GM23338 (cell line): Measurements from ENCODE around the gene RRP36. TPM values are rescaled to one million over a fixed set of nuclear protein-coding genes. Genes with fewer than 3 reads are reported as not detected.
A peak's percentile ranks its signal among the peaks of the same experiment; 100 is the strongest.

Source experiments
- ATAC-seq: fragments of 200-7000 bp; cut with Tn5 transposase; 3 replicates; pipeline ENCODE4 v1.9.1; 2020
- DNase-seq: peaks from one replicate; pipeline ENCODE4 v3.0.0-alpha.2; 2015; ENCODE audit warnings: low spot score
- H2AFZ ChIP-seq: fragments of 200-600 bp; sonication (generic); 2 replicates; pipeline ENCODE4 v1.8.0; 2016; ENCODE audit warnings: antibody characterized with exemption, mild to moderate bottlenecking, moderate library complexity
- H3F3A ChIP-seq: fragments of 200-600 bp; sonication (generic); replicated peaks from 2 replicates; pipeline ENCODE4 v1.8.0; 2017; ENCODE audit warnings: antibody characterized with exemption, mixed run types, low read depth
- H3K27ac ChIP-seq: fragments of 200-600 bp; sonication (generic); 2 replicates; pipeline ENCODE4 v1.6.1; 2016; ENCODE audit warnings: low read depth
- H3K27me3 ChIP-seq: fragments of 200-600 bp; sonication (generic); 2 replicates; pipeline ENCODE4 v1.8.0; 2016; ENCODE audit warnings: mild to moderate bottlenecking, mixed run types, moderate library complexity; ENCODE audit not compliant: insufficient read depth
- H3K36me3 ChIP-seq: fragments of 200-600 bp; sonication (generic); 2 replicates; pipeline ENCODE4 v1.8.0; 2016; ENCODE audit warnings: mild to moderate bottlenecking; ENCODE audit not compliant: insufficient read depth
- H3K4me1 ChIP-seq: fragments of 200-600 bp; sonication (generic); 2 replicates; pipeline ENCODE4 v1.8.0; 2016; ENCODE audit warnings: mild to moderate bottlenecking, moderate library complexity; ENCODE audit not compliant: insufficient read depth
- H3K4me2 ChIP-seq: fragments of 200-600 bp; sonication (generic); 2 replicates; pipeline ENCODE4 v1.7.1; 2017; ENCODE audit warnings: mixed run types
- H3K4me3 ChIP-seq: fragments of 200-600 bp; sonication (generic); 2 replicates; pipeline ENCODE4 v1.6.1; 2016; ENCODE audit warnings: mixed run types
- H3K79me2 ChIP-seq: fragments of 200-600 bp; sonication (generic); replicated peaks from 2 replicates; pipeline ENCODE4 v1.8.0; 2017; ENCODE audit warnings: mild to moderate bottlenecking; ENCODE audit not compliant: insufficient read depth
- H3K9me2 ChIP-seq: fragments of 200-600 bp; sonication (generic); 2 replicates; pipeline ENCODE4 v1.8.0; 2017; ENCODE audit not compliant: insufficient read depth
- H4K20me1 ChIP-seq: fragments of 200-600 bp; sonication (generic); replicated peaks from 2 replicates; pipeline ENCODE4 v1.8.0; 2017; ENCODE audit warnings: mild to moderate bottlenecking; ENCODE audit not compliant: insufficient read depth
- H3K27ac Mint-ChIP-seq: 2 replicates; pipeline ENCODE4 v1.8.0; 2020; ENCODE audit warnings: inconsistent platforms, mild to moderate bottlenecking, moderate library complexity, mixed read lengths
- H3K27me3 Mint-ChIP-seq: 3 replicates; pipeline ENCODE4 v1.8.0; 2022; ENCODE audit warnings: low read depth, mild to moderate bottlenecking, moderate library complexity, mixed read lengths, inconsistent platforms; ENCODE audit not compliant: insufficient read depth, poor library complexity
- H3K36me3 Mint-ChIP-seq: 3 replicates; pipeline ENCODE4 v1.8.0; 2021; ENCODE audit warnings: low read depth, mild to moderate bottlenecking, inconsistent platforms, moderate library complexity, mixed read lengths
- H3K4me1 Mint-ChIP-seq: 3 replicates; pipeline ENCODE4 v1.8.0; 2020; ENCODE audit warnings: mild to moderate bottlenecking, inconsistent platforms, mixed read lengths
- H3K4me3 Mint-ChIP-seq: 3 replicates; pipeline ENCODE4 v1.8.0; 2021; ENCODE audit warnings: moderate library complexity, mild to moderate bottlenecking, inconsistent platforms, mixed read lengths
- H3K9me3 Mint-ChIP-seq: 3 replicates; pipeline ENCODE4 v1.8.0; 2020; ENCODE audit warnings: moderate library complexity, mild to moderate bottlenecking, inconsistent platforms, mixed read lengths
- CREB1 ChIP-seq: fragments of 250-450 bp; sonication (Bioruptor Pico); IDR thresholded peaks from 2 replicates; pipeline ENCODE4 v1.5.0; 2020; ENCODE audit warnings: low read depth, mild to moderate bottlenecking, moderate library complexity
- CTCF ChIP-seq, 2 experiments: fragments of 200-600 bp in 1 of 2; sonication (generic) in 1 of 2; conservative IDR thresholded peaks; 2 replicates each; pipeline versions ENCODE4 v1.5.1 to v1.6.1; 2016 to 2017; ENCODE audit warnings: antibody characterized with exemption in 2 of 2, low read depth in 2 of 2, mild to moderate bottlenecking in 2 of 2, moderate library complexity in 1 of 2
- ETS1 ChIP-seq: IDR thresholded peaks from 2 replicates; pipeline ENCODE4 v1.6.1; 2016; ENCODE audit warnings: antibody characterized with exemption
- EZH2 ChIP-seq: fragments of 200-600 bp; sonication (generic); IDR thresholded peaks from one replicate; pipeline ENCODE4 v1.8.0; 2017; ENCODE audit warnings: antibody characterized with exemption, mild to moderate bottlenecking, low read depth; ENCODE audit not compliant: unreplicated experiment
- EZH2phosphoT487 ChIP-seq: fragments of 200-600 bp; sonication (generic); IDR thresholded peaks from one replicate; pipeline ENCODE4 v1.8.1; 2018; ENCODE audit warnings: antibody characterized with exemption; ENCODE audit not compliant: unreplicated experiment
- JUNB ChIP-seq: IDR thresholded peaks from one replicate; pipeline ENCODE4 v1.6.1; 2016; ENCODE audit warnings: antibody characterized with exemption; ENCODE audit not compliant: unreplicated experiment
- NANOG ChIP-seq: IDR thresholded peaks from 2 replicates; pipeline ENCODE4 v1.6.1; 2016; ENCODE audit warnings: antibody characterized with exemption, borderline replicate concordance
- POLR2AphosphoS5 ChIP-seq: IDR thresholded peaks from 2 replicates; pipeline ENCODE4 v1.6.1; 2016; ENCODE audit warnings: antibody characterized with exemption, low read depth
- REST ChIP-seq: IDR thresholded peaks from one replicate; pipeline ENCODE4 v1.6.1; 2018; ENCODE audit warnings: antibody characterized with exemption; ENCODE audit not compliant: unreplicated experiment
- STAT1 ChIP-seq: IDR thresholded peaks from one replicate; pipeline ENCODE4 v1.6.1; 2016; ENCODE audit warnings: antibody characterized with exemption; ENCODE audit not compliant: unreplicated experiment
- ZNF114 ChIP-seq: fragments of 250-450 bp; sonication (Bioruptor Pico); IDR thresholded peaks from 2 replicates; pipeline ENCODE4 v1.5.0; 2020; ENCODE audit warnings: mild to moderate bottlenecking, moderate library complexity
- ZNF331 ChIP-seq: fragments of 250-450 bp; sonication (Bioruptor Pico); IDR thresholded peaks from 2 replicates; pipeline ENCODE4 v1.5.0; 2020; ENCODE audit warnings: low read depth, mild to moderate bottlenecking, moderate library complexity
- ZNF462 ChIP-seq: fragments of 250-450 bp; sonication (Bioruptor Pico); IDR thresholded peaks from 2 replicates; pipeline ENCODE4 v1.5.0; 2020; ENCODE audit warnings: mild to moderate bottlenecking, moderate library complexity
- polyA plus RNA-seq: library from polyadenylated mRNA; unstranded; fragments of >200 nt; fragmentation: Nextera tagmentation; extraction: Ambion mirVana; gene quantifications from 2 replicates; pipeline ENCODE4 v1.2.1, GENCODE V29; 2016
- total RNA-seq: library from RNA; depleted of rRNA; stranded (reverse); fragments of >200 nt; shearing (Covaris generic); gene quantifications from 2 replicates; pipeline ENCODE4 v1.2.3, GENCODE V29; 2014

RRP36 gene
- total and polyA plus RNA-seq, 2 experiments from 2014 or later, result 64.7 to 106 TPM

- H3F3A ChIP-seq, result 0 out of 2 replicates have a peak, but pooled peaks cover 21% of the 10 kb centered on the region
- no peak overlapping the region for H2AFZ ChIP-seq
- H4K20me1 ChIP-seq, result peaks cover 19% of the 10 kb centered on the region
- H3K36me3 ChIP-seq, result peaks cover 12% of the 10 kb centered on the region; the same call in 1 of the 2 replicates
- H3K4me1 Mint-ChIP-seq, result peaks cover 30% of the 10 kb centered on the region
- no peak for DNase-seq
- H3K4me3 ChIP-seq, result peak overlapping the region; percentile 82
- no peak overlapping the region for H3K27ac Mint-ChIP-seq
- H3K9me3 Mint-ChIP-seq, result no peaks in the 10 kb centered on the region
- H3K4me2 ChIP-seq, result peak overlapping the region; percentile 99
- H3K4me3 Mint-ChIP-seq, result peak overlapping the region; percentile 92
- H3K27me3 ChIP-seq, result no peaks in the 10 kb centered on the region
- peaks cover 16% of the 10 kb centered on the region for H3K4me1 ChIP-seq
- H3K9me2 ChIP-seq, result no peaks in the 10 kb centered on the region
- TF ChIP-seq ZNF114 (no peak), EZH2 (no peak), STAT1 (no peak), POLR2AphosphoS5 (no peak), ETS1 (no peak), CTCF (conservative IDR thresholded peaks at IDR 0.05; ENCODE audit: low read depth in 2 of 2) (no peak), REST (no peak), ZNF331 (CRISPR knock-in tag) (no peak), NANOG (no peak), EZH2phosphoT487 (no peak), JUNB (no peak), CREB1 (no peak), ZNF462 (CRISPR knock-in tag) (no peak)
- peaks cover 45% of the 10 kb centered on the region for H3K79me2 ChIP-seq
- peaks cover 67% of the 10 kb centered on the region for H3K36me3 Mint-ChIP-seq
- peaks cover 22% of the 10 kb centered on the region for H3K27me3 Mint-ChIP-seq
- no peak overlapping the region for H3K27ac ChIP-seq
- no peak for ATAC-seq
These were observed 9.1 kb upstream of the RRP36 start for GRCh38 chr6:43012364-43012763.
